Activated CD4-positive, alpha-beta T cell treated with anti-CD3 and anti-CD28 coated beads, Interleukin-2, Interleukin-6, amounts not matched to agents 100 ng/mL and 50 ng/mL, durations not matched to agents 16 hours and 8 hours (primary cell): ENCODE data around the gene SEC24A.
"Not testable (repeated sequence)": the region's sequence is repeated elsewhere in the genome, so short reads cannot be mapped to it uniquely, and the experiment has no call there.

ENCODE experiments used
- DNase-seq: peaks from one replicate; pipeline ENCODE4 v3.0.0-alpha.2; 2020

SEC24A gene

DNA sequence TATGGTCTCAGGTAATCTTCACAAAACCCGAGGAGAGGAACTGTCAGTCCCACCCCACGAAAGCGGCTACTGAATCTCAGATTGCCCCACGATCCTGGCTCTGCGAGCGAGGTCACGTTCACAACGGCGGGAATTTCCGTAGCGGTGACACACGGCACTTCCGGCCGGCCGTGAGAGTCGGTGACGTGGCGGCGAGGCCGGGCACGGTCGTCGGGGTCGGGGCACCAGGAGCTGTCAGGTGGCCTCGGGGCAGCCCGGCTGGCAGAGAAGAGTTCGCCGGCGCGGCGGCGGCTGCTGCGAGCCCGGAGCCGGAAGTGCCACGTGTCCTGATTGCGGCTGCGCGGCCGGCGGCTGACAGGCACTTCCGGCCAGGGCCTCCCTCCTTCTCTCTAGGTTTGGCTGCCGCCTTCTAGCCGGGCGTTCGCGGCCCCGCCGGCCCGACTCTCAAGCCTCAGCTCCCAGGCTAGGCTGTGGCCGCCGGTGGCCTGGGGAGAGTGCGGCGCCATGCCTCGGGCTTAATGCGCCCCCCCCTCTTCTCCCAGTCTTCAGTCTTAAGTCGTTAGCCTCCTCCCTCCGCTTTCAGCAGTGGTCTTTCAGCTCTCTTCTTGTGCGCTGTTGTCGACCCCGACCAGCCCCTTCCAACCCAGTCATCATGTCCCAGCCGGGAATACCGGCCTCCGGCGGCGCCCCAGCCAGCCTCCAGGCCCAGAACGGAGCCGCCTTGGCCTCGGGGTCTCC lies at the start of gene SEC24A:
Gene SEC24A, plus strand, starts transcription at position 361 of the 738 bp plus-strand sequence. Its CDS starts 292 bp downstream, at position 653.
- peak; percentile 96 for DNase-seq

DNA sequence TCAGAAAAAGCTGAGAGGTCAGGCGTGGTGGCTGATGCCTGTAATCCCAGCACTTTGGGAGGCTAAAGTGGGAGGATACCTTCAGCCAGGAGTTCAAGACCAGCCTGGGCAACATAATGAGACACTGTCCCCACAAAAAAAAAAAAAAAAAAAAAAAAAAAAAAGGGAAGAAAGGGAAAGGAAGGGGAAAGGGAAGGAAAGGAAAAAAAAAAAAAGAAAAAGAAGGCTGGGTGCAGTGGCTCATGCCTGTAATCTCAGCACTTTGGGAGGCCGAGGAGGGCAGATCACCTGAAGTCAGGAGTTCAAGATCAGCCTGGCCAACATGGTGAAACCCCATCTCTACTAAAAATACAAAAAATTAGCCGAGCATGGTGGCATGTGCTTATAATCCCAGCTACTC lies 48.8 kb upstream of the SEC24A start:
- DNase-seq: not testable (repeated sequence)

DNA sequence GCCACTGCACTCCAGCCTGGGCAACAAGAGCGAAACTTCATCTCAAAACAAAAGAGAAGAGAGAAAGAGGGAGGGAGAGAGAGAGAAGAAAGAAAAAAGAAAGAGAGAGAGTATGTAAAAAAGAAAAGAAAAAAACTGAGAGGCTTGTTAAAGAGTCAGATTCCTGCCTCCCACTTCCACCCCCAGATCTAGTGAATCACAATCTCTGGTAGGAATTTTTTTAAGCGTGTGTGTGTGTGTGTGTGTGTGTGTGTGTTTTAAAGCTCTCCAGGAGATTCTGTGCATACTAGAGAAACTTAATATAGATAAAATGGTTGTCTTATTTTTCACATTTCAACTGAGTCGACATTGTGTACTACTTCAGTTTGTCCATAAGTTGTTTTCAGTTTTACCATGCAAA lies 48.0 kb upstream of the SEC24A start:
- no peak for DNase-seq

DNA sequence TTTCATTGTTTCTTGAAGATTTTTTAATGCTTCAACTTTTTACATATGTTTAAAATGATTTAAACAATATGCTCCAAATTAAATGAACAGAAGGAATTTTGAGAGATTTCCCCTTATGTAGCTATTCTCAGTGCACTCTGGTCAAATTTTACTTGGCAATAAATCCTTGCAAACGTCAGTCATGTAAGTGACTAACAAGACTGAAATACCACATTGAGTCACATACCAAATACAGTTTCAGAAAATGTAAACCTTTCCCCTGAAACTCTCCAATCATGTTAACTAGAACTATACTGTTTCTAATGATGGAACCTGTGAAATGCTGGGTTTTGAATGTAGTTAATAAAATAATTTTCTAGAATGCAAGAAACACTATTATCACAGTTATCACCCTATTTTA lies 45.5 kb upstream of the SEC24A start:
- peak; percentile 71 for DNase-seq

DNA sequence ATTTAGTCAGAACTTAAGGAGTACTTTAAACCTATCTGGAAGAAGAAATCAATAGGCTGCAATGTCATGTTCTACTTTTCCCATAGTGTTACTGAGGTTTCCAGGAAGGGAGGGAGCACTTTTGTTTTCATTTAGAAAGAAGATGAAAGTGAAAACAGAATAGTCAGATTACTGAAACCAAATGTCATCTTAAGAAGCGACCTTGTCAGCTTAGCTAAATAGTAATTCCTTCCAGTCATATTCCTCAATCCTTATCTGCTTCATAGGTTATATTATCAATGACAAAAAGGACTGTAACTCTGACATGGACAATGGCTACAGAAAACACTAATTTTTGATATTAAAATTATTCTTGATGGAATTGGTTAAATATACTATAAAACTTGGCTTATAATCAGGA lies 43.7 kb upstream of the SEC24A start:
- DNase-seq: peak; percentile 51

DNA sequence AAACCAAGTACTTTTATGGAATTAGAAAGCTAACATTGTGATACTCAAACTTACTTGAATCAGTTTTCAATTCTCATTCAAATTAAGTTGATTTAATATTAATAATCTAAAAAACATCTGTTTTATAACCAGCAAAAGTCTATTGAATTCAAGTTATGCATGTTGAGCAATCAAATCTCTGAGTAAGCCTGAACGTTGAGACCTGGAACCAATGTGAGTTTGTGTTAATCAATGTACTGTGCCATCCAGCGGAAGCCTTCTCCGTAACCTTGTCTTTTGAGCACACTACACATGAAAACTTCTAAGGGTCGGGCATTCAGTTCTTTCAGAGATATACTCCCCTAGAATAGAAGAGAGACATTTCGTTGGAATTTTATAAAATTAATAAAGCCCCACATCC lies 41.9 kb upstream of the SEC24A start:
- DNase-seq: no peak

DNA sequence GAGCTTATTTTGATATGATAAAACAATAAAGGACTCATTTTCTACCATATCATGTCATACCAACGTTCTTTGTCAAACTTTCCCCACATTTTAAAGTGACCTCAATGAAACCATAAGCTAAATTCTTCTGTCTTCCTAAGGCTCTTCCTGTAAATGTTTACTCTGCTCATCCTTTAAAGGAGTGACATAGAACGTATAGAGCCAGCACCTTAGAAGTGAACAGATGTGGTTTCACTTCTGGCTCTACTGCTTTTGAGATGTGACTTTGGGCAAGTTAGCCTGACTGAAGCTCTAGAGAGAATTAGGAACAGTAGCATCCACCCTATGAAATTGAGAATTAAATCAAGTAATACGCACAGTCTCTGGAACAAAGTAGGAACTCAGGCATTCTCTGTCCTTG lies 40.0 kb upstream of the SEC24A start:
- peak; percentile 44 for DNase-seq

DNA sequence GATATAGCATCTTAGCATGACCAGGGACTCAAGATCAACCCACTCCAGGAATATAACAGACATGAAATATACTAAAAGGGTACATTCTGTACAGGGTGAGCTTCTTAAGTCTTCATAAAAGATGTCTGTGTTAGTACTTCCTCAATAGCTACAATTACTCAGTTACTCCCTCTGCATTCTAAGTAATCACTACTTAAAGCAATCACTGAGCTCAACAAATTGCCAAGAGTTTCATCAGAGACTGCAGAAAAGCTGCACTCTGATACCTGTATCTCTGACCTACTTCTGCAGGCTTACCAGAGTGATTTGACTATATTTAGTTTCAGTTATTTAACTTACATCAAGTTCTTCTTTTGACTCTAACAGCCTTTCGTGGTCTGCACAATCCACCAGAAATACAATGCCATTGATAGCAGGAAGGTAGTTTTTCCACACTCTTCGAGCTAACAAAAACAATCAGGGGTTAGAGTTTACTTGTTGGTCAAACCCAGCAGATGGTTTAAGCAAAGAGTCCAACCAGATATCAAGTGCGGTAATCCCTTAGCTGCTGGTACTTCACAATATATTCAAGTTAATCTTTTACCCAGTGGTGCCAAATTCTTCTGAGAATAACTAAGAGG lies 39.2 kb upstream of the SEC24A start:
- DNase-seq: peak; percentile 70

DNA sequence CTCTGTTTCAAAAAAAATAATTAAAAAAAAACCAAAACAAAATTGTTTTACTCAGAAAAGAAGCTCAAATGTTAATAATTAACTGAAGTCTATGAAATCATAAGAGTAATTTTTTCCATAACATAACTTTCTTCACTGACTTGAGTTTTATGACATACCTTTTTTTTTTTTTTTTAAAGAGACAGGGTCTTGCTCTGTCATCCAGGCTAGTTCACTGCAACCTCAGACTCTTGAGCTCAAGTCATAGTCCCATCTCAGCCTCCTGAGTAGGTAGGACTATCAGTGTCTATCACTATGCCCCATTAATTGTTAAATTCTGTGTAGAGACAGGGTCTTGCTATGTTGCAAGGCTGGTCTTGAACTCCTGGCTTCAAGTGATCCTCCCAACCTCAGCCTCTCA lies 37.9 kb upstream of the SEC24A start:
- no peak for DNase-seq

DNA sequence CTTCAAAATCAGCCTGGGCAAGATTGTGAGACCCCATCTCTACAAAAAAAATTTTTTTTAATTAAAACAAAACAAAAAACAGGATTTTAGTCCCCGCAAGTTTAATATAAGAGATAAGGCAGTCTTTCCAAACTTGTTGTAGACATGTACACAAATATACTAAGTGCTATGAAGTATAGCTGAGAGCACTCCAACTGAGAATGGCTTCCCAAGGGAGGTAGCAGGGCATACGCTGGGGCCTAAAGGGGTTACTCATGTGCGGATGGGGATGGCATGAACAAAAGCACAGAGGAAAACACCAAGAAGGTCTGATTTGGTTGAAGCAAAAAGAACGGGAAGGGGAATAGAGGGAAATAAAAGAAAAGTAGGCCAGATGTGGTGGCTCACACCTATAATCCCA lies 37.1 kb upstream of the SEC24A start:
- no peak for DNase-seq

DNA sequence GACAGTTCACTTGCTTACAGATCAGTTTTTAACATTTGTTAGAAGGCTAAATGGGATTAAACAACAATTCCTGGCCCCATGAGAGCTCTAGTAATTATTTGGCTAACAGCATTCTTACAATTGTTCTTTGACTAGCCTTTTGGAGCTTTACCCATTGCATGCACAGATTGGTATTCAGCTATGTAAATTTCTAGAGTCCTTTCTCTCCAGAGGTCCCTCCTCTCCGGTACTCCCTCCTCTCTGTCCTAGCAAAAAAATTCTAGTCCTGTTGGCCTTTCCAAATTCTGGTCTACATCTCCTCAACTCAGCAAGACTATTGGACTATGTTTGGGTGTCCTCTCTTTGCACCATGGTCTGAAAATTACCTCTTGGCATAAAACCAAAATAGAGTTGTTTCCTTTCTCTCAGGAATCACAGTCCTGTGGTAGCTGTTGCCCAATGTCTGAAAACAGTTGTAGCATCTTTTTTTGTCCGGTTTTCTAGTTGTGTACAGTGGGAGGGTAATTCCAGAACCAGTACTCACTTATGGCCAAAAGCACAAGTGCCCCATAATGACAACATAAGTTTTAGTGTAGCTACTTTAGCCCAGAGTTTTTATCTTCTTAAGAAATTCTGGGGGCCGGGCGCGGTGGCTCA lies 34.0 kb upstream of the SEC24A start:
- DNase-seq: no peak

DNA sequence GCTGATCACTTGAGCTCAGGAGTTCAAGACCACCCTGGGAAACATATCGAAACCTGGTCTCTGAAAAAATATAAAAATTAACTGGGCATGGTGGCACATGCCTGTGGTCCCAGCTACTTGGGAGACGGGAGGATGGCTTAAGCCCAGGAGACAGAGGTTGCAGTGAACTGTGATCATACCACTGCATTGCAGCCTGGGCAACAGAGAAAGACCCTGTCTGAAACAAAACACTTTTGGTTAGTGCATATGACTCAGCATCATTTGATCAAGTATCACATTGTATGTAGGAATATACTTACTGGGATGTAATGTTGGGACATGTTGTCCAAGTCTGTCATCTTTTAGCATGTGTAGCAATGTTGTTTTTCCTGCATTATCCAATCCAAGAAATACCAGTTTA lies 28.0 kb upstream of the SEC24A start:
- DNase-seq: no peak

DNA sequence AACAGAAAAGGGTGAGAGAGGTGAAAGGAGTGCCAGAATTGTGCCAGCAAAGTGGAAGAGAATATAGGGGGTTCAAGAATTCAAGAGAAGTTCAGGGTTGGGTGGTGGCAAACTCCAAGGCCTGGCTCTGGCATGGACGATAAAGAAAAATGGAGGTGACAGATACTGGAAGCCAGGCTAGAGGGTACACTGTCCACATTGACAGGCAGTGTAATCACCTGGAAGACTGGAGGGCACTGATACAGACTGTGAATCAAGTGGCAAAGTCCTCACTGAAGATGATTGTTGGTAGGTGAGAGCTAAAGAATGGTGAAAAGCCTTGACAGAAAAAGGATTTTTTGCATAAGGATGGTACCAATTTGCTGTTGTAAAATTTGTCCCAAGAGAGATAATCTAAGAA lies 23.0 kb upstream of the SEC24A start:
- no peak for DNase-seq

DNA sequence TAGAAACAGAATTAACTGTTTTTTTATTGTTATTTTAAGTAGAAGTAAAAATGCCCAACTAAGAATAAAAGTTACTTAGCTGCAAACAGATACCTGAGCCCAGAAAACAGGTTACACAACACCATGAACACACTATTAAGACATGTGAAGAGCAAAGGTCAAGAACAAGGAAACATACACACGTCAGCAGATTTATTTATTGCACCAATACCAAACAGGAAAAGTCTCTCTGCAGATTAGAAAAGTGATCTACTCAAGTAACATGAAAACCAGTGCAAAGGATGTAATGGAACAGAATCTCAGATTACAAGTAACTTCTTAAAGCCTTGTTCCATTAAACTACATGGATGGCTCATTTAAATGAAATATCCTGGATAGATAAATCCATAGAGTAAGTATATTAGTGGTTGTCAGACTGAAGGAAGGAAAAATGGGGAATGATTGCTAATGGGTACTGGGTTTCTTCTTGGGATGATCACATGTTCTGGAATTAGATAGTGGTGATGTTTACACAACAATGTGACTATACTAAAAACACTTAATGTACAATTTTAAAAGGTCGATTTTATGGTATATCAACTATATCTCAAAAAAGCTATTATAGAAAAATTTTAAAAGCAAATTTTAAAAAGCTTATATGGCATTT lies 22.1 kb upstream of the SEC24A start:
- no peak for DNase-seq

DNA sequence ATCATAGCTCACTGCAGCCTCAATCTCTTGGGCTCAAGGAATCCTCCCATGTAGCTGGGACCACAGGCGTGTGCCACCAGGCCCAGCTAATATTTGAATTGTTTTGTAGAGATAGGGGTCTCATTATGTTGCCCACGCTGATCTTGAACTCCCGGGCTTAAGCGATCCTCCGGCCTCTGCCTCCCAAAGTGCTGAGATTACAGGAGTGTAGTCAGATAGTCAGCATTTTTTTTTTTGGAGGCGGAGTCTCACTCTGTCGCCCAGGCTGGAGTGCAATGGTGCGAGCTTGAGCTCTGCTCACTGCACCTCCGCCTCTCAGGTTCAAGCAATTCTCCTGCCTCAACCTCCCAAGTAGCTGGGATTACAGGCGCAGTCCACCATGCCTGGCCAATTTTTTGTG lies 14.4 kb upstream of the SEC24A start:
- DNase-seq: no peak

DNA sequence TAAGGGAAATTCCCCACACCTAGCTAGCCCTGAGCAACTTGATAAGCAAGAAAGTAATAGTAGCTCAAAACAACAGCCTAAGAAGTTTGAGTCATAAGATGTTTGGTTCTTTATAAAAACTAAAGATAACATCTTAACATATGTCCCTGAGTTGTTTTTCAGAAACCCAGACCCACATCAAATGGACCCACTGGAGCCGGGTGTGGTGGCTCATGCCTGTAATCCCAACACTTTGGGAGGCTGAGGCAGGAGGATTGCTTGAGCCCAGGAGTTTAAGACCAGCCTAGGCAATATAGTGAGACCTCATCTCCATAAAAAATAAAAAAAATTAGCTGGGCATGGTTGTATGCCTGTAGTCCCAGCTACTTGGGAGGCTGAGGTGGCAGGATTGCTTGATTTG lies 13.2 kb upstream of the SEC24A start:
- not testable (repeated sequence) for DNase-seq

DNA sequence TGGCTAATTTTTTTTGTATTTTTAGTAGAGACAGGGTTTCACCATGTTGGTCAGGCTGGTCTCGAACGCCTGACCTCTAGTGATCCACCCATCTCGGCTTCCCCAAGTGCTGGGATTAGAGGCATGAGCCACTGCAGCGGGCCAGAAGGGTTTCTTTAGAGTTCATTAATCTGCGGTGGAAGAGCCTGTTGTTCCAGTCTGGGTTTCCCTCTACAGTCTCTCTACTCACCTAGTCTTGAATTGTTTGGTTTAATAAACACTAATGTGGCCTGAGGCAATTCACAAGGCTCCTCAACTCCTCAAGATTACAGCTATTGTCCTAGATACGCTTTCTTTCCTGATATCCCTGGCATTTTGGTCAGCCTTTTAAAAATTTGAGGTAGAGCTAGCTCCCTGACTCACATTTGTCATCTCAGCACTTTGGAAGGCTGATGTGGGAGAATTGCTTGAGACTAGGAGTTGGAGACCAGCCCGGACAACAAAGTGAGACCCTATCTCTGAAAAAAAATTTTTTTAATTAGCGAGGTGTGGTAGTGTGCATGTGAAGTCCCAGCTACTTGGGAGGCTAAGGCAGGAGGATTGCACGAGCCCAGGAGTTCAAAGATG lies 11.4 kb upstream of the SEC24A start:
- no peak for DNase-seq

DNA sequence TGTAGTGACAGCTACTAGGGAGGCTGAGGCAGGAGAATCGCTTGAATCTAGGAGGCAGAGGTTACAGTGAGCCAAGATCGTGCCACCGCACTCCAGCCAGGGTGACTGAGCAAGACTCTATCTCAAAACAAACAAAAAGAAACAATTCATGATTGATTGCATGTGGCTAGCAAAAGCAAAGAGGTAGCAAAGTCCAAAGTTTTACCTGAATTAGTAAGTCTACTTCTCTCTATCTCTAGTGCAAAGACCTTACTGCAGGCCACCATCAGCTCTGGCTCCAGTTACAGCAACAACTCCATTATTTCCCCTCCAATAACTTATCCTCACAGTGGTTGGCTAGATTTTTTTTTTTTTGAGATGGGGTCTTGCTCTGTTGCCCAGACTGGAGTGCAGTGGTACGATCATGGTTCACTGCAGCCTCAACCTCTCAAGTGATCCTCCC lies 9.8 kb upstream of the SEC24A start:
- DNase-seq: no peak

DNA sequence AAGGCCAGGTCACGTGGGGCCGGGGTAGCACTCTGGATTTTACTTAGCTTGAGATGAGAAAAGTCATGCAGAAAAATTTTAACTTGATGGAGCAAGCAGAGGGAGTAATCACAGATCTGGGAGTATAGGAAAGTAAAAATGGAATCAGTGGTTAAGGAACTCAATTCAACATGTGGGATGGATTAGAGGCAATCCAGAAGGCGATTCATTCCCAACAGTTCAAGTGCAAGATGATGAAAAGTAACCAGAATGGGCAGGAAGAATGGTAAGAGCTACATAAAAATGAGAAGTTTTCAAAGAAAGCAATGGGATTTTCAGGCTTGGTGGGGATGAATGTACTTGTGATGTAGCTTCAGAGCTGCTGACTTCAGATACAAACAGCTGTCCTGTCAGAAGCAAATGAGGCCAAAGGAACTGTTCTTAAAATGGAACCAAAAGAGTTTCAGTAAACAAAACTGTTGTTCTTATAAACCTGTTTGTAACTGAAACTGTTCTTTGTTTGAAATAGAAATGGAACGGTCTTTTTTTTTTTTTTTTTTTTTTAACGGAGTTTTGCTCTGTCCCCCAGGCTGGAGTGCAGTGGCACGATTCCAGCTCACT lies 5.6 kb upstream of the SEC24A start:
- no peak for DNase-seq

DNA sequence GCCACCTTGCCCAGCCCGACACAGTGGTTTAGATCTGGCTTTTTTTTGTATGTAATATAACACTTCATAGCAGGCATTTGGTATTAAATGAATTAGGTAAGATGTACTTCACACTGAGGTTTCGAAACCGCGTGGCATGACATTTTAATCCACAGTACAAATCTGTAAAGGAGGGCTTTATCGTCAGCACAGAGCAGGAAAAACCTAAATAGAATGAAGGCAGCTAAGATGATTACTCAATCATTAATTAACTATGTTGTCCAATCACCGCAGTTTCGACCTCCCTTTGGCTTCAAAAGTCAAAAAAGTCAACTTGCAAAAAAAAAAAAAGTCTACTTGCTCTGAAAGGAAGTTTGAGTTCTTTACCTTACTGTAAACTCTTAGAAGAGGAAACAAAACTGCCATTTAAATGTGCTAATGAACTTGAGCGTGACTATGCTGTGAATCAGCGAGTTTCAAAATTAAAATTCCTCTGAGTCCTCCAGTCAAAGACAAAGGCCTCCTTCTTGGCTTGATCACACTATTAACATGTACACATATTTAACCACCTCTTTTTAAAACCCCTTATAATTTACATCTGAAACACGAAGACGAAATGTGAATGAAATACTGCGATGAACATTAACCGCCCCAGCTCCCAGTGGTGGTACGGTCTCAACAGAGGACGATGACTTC lies 698 bp upstream of the SEC24A start:
- peak; percentile 71 for DNase-seq

DNA sequence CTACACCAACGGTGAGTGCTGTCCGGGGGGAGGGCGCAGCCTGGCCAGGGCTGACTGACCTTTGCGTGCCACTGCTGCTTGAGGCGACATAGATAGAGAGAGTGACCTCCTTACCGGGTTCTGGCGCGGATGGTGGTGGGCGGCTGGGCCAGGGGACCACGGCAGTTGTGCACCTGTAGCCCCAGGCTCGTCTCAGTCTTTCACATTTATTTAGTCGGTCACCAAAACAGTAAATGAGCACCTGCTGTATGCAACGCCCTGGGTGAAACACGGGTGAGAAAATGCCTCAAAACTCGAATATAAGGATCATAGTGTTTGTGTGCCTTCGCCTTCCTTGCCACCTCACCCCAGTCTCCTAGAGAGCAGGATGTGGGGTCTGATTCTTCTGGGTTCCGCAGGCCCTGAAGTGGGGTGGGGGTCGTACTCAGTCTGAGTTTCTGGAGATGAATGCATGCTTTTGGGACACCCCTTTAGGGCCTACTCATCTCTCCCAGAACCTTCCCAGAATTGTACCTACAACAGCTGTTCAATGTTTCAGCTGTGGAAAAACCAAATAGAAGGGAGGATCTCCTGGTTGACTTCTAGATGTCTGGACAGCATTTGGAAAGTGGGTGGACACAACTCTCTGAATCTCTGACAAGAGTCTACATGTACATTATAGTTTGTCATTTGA lies 714 bp downstream of the SEC24A start:
- peak; percentile 34 for DNase-seq

DNA sequence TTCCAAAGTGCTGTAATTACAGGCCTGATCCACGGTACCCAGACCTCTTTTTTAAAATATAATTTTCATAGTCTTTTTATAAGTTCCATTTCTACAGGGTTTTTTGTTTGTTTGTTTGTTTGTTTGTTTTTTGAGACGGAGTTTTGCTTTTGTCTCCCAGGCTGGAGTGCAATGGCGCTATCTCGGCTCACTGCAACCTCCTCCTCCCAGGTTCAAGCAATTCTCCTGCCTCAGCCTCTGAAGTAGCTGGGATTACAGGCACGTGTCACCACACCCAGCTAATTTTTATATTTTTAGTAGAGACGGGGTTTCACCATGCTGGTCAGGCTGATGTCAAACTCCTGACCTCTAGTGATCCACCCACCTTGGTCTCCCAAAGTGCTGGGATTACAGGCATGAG lies 2.1 kb downstream of the SEC24A start:
- not testable (repeated sequence) for DNase-seq
